ENCODE measurements around the gene BASP1.
"Not testable (repeated sequence)": the region's sequence is repeated elsewhere in the genome, so short reads cannot be mapped to it uniquely, and the experiment has no call there.

The BASP1 gene

GRCh38 chr5:17289681-17290539 is 72.5 kb downstream of the BASP1 start:
- no peak for DNase-seq (ENCODE audit: low spot score)

GRCh38 chr5:17290540-17290974 is 73.1 kb downstream of the BASP1 start:
- no peak for DNase-seq (ENCODE audit: low spot score)

DNA sequence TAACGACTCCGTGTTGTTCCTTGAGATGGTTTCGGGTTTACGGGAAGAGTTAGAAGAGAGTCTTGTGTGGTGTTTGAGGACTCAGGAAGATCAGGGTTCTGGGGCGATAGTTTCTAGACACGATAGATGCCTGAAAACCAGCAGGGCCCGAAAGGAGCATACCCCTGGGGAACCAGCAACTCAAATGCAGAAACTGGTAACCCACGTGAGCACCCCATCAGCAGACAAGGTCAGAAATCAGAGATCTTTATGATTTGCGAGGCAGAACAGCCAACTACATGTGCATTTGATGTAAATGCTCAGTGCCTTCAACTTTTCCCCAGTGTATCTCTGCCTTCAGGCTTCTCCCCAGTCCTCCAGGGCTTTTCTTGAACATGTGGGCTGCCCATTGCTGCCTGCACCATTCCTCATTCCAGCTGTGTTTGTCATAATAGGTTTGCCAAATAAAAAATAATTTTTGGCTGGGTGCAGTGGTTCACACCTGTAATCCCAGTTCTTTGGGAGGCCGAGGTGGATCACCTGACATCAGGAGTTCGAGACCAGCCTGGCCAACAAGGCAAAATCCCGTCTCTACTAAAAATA is 75.1 kb downstream of the BASP1 start:
- no peak for DNase-seq (ENCODE audit: low spot score)

DNA sequence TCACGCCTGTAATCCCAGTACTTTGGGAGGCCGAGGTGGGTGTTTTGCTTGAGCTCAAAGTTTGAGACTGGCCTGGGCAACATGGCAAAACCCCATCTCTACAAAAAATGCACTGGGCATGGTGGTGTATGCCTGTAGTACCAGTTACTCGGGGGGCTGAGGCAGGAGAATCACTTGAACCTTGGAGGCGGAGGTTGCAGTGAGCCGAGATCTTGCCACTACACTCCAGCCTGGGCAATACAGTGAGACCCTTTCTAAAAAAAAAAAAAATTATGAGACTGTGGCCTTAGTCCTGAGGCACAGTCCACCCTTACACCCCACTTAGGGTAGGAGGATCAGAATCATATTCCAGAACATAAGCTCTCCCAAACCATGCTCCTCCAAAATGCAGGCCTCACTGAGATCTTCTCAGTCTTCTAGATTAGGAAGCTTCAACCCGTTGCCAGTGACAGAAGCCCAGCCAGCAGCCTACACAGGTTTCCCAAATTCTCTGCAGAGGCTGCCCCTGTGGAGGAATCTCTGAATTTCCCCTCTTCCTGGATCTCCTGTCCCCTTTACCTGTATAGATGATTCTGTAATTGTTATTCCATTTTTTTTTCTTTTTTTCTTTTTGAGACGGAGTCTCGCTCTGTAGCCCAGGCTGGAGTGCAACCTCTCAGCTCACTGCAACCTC is 77.3 kb downstream of the BASP1 start:
- no peak for DNase-seq (ENCODE audit: low spot score)

- DNase-seq (ENCODE audit: low spot score) = no peak
These were observed 78.2 kb downstream of the BASP1 start for GRCh38 chr5:17295671-17296070.

- no peak for DNase-seq (ENCODE audit: low spot score)
These were observed 84.7 kb downstream of the BASP1 start for GRCh38 chr5:17302106-17302505.

DNA sequence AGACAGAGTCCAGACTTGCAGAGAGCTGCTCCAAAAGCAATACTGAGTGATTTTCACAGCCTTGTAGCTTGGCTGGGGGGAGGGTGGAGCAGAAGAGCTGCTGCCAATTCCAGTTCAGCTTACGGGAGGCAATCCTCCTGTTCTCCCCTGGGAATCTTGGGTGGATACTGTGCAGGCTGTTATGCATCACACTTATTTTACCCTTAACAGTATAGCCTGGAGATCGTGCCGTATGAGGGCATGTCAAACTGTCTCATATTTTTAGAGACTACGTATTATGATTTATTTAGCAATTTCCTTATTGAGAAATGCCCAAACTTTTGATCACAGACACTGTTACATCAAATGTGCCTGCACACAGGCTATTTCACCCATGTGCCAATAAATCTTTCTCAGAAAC is 85.2 kb downstream of the BASP1 start:
- peak; percentile 75 for DNase-seq (ENCODE audit: low spot score)

DNA sequence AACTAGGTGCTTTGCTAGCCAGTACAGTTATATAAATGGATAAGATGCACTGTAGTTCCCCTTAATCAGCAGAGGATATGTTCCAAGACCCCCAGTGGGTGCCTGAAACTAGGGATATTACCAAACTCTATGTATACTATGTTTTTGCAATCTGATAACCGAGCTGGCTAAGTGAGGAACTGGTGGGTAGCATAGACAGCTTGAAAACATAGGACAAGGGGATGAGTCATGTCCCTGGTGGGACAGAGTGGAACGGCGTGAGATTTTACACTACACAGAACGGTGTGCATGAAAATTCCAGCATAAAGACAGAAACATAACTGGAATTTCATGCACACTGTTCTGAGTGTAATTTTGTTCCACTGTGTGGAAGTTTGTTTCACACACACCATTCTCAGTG is 86.9 kb downstream of the BASP1 start:
- DNase-seq (ENCODE audit: low spot score) = no peak

DNA sequence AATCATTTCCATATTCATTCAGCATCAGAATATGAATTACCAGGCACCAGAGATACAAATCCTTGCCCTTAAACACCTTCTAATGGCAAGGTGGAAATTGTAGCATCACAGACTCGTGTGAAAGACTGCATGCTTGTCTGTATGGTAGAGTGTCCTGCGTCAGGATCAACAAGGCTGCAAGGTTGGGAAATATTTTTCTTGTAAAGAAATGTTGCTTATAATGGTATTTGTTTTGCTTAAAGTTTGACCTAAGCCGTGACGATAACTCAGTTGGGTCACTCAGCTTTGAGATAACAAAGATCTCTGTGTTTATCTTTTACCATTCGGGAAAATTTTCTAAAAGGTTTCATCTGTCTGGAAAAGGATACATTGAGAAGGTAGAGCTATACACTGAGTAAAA is 87.6 kb downstream of the BASP1 start:
- no peak for DNase-seq (ENCODE audit: low spot score)

DNA sequence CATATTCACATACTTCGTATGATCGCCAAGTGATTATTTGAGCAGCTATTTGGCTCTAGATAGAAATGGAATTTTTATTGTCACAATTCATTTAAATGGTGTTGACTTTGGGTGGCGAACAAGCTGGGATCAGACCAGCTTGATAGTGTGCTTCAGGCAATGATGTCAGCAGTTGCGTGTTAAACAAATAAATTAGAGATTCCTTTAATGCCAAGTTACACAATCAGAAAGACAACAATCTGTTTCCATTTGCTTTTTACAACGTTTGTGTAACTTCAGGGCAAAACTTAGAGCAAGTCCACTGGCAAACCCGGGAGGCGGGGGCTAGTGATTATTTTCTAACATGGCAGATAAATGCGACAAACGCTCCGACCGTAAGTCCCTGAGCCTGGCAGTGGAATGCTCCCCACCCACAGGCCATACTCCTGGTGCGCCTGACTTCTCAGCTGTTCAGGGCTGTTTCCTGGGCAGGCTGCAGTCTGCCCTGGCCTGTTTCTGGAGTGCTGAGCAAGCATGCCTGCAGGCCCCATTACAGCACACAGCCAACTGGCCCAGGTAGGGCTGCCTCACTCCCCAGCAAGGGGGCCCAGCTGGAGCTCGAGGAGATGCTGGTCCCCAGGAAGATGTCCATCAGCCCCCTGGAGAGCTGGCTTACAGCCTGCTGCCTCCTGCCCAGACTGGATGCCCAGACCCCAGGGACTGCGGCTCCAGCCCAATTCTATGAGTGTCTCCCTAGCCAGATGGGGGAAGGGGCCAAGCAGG is 88.7 kb downstream of the BASP1 start:
- DNase-seq (ENCODE audit: low spot score) = no peak

- DNase-seq (ENCODE audit: low spot score) = no peak
These were observed 89.3 kb downstream of the BASP1 start for GRCh38 chr5:17306726-17307091.

- DNase-seq (ENCODE audit: low spot score) = not testable (repeated sequence)
These were observed 90.0 kb downstream of the BASP1 start for GRCh38 chr5:17307440-17307839.

GRCh38 chr5:17308326-17309065 is 91.1 kb downstream of the BASP1 start:
- no peak for DNase-seq (ENCODE audit: low spot score)

- no peak for DNase-seq (ENCODE audit: low spot score)
These were observed 92.0 kb downstream of the BASP1 start for GRCh38 chr5:17309462-17309861.

DNA sequence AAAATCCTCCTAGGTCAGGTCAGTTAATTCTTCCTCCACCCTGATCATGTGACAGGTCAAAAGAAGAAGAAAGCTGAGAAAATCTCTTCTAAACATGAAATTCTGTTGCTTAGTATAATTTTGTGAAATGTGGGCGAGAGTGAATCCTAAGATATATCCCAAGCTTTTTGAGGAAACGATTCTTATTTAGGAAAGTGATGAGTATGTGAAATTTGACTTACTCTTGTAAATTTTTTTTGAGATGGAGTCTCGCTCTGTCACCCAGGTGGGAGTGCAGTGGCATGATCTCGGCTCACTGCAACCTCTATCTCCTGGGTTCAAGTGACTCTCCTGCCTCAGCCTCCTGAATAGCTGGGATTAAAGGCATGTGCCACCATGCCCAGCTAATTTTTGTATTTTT is 93.1 kb downstream of the BASP1 start:
- DNase-seq (ENCODE audit: low spot score) = not testable (repeated sequence)

GRCh38 chr5:17311811-17312210 is 94.4 kb downstream of the BASP1 start:
- not testable (repeated sequence) for DNase-seq (ENCODE audit: low spot score)

DNA sequence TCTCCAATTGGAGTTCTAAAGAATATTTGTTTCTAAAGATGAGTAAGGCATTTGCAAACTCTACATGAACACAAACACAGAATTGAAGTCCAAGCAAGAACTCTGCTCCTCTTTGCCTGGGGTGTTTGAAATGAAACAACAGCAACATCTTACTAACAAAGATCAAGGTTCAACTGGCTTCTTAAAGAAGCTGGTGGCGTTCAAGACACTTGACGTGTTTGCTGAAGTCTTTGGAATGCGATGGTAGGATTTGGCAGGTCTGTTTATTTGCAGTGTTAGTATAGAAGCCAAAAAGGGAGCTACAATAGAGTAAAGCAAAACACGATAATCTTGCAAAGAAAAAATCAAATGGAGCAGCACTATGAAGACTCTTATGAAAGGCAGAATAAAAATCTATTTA is 94.9 kb downstream of the BASP1 start:
- no peak for DNase-seq (ENCODE audit: low spot score)

DNA sequence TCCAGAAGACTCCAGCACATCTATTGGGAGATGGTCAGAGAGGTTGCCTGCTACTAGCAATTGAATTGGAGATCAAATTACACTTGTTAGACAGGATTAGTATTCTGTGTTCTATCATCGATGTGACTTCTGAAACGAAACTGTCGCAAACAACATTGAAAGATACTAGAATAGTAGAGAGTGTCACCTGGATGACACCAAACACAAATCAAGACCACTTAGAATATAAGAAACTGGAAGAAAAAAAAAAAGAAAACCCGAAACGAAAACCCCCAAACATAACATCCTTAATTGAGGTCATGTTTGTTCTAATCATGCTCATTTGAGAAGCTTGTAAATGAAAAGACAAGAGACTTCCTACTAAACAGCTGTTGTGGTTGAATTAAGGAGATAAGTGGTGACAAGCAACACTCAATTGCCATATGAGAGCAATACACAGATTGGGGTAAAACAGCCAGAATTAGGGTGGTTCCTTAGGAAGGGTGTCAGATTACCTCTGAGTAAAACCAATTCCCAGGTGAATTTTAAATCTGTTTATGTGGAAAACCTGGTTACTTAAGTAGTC is 97.6 kb downstream of the BASP1 start:
- DNase-seq (ENCODE audit: low spot score) = peak; percentile 35

- no peak for DNase-seq (ENCODE audit: low spot score)
These were observed 98.3 kb downstream of the BASP1 start for GRCh38 chr5:17315710-17316221.

- DNase-seq (ENCODE audit: low spot score) = no peak
These were observed 99.6 kb downstream of the BASP1 start for GRCh38 chr5:17316970-17317459.

GRCh38 chr5:17317473-17317872 is 100.0 kb downstream of the BASP1 start:
- DNase-seq (ENCODE audit: low spot score) = no peak

All from D341Med (cell line).